Thyroid gland (tissue), 4 donors: ENCODE data around the gene TRAF6.

Experiments
- POLR2A ChIP-seq, 2 donors: fragments of 450-650 bp; IDR thresholded peaks; one replicate each; pipeline ENCODE4 v1.6.1; 2017; ENCODE audit warnings: antibody characterized with exemption in 2 of 2, mild to moderate bottlenecking in 2 of 2, moderate library complexity in 1 of 2
- TF ChIP-seq, protein P1 (sequence below), 6 experiments: fragments of 200-600 bp in 3 of 6; fragments of 450-650 bp in 3 of 6; sonication (generic) in 3 of 6; IDR thresholded peaks; one replicate each; pipeline ENCODE4 v1.5.1; 2016 to 2019; ENCODE audit warnings: antibody characterized with exemption in 6 of 6, mild to moderate bottlenecking in 2 of 6, inconsistent platforms in 1 of 6, moderate library complexity in 1 of 6

DNA sequence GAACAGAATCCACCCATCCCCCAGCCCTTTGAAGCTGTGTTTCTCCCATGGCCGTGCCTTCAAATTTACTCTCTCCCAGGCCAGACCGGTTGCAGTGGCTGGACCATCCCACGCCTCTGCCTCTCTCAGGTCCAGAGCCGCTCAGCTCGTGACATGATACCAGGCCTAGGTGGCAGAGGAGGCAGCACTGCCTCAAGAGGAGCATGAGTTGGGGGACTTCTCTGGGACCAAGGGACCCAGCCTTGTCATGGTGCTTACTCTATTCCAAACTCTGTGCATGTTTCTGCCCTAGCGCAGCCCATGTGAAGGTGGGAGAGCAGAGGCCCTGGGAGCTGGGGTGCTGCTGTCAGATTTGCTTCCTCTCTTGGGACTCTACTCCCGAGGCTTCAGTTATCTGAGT lies 51.0 kb downstream of the TRAF6 start:
- TF ChIP-seq POLR2A (IDR thresholded peaks at IDR 0.05): no peak
- TF ChIP-seq, protein P1, sequence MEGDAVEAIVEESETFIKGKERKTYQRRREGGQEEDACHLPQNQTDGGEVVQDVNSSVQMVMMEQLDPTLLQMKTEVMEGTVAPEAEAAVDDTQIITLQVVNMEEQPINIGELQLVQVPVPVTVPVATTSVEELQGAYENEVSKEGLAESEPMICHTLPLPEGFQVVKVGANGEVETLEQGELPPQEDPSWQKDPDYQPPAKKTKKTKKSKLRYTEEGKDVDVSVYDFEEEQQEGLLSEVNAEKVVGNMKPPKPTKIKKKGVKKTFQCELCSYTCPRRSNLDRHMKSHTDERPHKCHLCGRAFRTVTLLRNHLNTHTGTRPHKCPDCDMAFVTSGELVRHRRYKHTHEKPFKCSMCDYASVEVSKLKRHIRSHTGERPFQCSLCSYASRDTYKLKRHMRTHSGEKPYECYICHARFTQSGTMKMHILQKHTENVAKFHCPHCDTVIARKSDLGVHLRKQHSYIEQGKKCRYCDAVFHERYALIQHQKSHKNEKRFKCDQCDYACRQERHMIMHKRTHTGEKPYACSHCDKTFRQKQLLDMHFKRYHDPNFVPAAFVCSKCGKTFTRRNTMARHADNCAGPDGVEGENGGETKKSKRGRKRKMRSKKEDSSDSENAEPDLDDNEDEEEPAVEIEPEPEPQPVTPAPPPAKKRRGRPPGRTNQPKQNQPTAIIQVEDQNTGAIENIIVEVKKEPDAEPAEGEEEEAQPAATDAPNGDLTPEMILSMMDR (IDR thresholded peaks at IDR 0.05): no peak
